ENCODE measurements around the gene LPP.

LPP gene

GRCh38 chr3:188778091-188778852, 624.3 kb downstream of the LPP start:
- TF ChIP-seq GATA1 (IDR thresholded peaks at IDR 0.05; ENCODE audit: low read depth, low read length) = no peak
- TF ChIP-seq POLR2A (IDR thresholded peaks at IDR 0.05; ENCODE audit: low read length) = no peak
- DNase-seq = no peak

- no peak for DNase-seq
- TF ChIP-seq GATA1 (IDR thresholded peaks at IDR 0.05; ENCODE audit: low read depth, low read length) = no peak
- no peak for TF ChIP-seq POLR2A (IDR thresholded peaks at IDR 0.05; ENCODE audit: low read length)
Measured at GRCh38 chr3:188779281-188779980, 625.5 kb downstream of the LPP start.

DNA sequence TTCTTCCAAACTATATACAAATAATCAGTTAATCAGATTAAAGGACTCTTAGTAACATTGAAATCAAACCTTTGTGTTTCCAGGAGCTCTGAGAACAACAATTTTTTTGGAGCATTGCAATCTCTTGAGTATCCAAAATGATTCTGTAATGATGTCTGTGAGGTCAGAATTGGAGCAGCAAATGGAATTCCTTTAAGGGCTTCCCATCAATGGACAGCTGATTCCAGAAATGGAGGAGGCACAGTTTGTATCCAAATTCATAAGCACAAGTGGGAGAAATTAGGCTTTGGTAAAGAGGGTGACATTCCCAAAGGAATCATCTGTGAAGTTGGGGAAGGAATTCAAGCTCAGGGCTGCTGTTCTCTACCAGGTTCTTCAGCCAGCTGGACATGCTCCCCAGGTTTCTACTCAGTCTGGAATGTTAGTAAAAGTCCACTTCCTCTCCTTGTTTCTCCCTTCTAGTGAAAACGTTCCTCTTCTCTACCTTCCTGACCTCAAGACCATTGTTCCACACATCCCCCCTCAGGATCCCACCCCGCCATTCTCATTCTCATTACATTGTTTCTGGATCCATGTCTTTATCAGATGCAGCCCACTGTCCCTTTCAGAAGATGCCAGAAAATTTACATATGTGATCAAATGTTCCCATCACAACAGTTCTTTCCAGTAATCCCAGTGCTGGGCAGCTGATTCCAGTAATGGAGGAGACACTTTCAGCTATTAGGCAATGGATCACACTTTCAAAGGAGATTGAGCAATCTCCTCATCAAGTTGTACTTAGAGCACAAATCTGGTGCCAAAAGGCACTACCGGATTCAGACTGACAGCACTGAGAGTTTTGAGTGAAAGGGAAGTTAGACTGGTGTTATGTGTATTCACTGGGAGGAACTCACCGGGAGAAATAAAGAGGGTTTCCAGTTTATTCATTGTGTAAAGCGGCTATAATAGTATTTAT, 626.5 kb downstream of the LPP start:
- no peak for DNase-seq

DNA sequence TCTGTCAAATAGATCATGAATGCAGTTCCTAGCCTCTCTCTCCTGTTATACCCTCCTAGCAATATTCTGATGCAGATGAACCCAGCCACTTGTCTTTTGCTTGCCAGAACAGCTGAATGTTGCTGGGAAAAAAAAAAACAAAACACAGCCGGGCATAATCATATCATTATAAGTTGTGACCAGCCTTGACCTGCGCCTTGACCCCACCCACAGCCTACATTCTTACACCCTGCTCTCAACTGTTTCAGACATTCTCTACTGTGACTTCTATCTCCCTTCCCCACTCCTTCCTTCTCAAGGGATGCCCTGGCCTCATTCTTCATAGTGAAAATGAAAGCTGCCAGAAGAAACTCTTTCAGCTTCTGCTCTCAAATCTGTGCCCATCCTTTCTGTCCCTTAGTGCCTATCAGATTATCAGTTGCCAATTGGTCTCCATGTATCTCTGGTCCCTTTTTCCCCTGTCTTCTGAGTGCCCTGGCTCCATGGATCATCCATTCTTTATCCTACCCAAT, 628.7 kb downstream of the LPP start:
- no peak for DNase-seq
- no peak for TF ChIP-seq POLR2A (IDR thresholded peaks at IDR 0.05; ENCODE audit: low read length)
- no peak for TF ChIP-seq GATA1 (IDR thresholded peaks at IDR 0.05; ENCODE audit: low read depth, low read length)

More for the DNA sequence above, 626.5 kb downstream of the LPP start:
- TF ChIP-seq POLR2A (IDR thresholded peaks at IDR 0.05; ENCODE audit: low read length) (no peak), GATA1 (IDR thresholded peaks at IDR 0.05; ENCODE audit: low read depth, low read length) (no peak)

GRCh38 chr3:188786424-188786823, 632.5 kb downstream of the LPP start:
- no peak for TF ChIP-seq POLR2A (IDR thresholded peaks at IDR 0.05; ENCODE audit: low read length)
- TF ChIP-seq GATA1 (IDR thresholded peaks at IDR 0.05; ENCODE audit: low read depth, low read length) = no peak
- DNase-seq = no peak

DNA sequence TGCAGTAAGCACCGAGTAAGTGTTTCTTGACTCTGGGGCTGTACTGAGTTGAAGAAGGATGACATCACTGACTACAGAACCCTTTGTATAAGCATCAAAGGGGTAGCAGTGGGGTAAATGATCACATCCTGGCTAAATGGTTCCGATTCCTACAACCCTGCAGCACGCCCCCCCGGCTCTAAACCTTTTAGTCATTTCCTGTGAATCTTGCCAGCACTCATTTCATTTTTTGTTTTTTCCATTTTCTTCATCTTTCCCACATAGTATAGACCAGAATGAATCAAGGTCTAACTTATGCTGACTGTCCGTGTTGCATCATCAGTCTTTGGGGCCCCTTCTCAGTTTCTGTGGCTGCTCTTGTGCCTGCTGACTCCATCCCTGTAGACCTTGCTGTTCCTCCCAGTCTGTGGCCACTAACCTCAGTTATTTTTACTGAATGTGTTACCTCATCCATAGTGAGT, 634.7 kb downstream of the LPP start:
- TF ChIP-seq GATA1 (IDR thresholded peaks at IDR 0.05; ENCODE audit: low read depth, low read length) (no peak), POLR2A (IDR thresholded peaks at IDR 0.05; ENCODE audit: low read length) (no peak)
- DNase-seq = no peak

DNA sequence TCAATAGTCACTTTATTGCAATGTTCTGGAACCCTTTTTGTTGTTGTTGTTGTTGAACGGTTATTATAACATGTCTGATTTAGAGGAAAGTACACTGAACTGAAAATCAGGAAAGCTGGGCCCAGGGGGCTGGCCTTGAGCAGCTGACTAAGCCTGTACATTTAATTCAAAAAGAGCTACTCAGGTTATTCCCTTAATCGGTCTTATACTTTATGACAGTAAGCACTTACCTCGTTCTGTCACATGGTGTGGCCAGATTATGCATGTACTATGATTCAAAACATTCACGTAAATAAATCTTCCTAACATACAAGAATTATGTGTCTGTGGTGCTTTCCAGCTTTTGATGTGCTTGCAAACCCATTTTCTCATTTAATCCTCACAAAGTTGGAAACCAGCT, 635.3 kb downstream of the LPP start:
- no peak for DNase-seq
- no peak for TF ChIP-seq POLR2A (IDR thresholded peaks at IDR 0.05; ENCODE audit: low read length)
- TF ChIP-seq GATA1 (IDR thresholded peaks at IDR 0.05; ENCODE audit: low read depth, low read length) = no peak

GRCh38 chr3:188791311-188791710, 637.4 kb downstream of the LPP start:
- TF ChIP-seq GATA1 (IDR thresholded peaks at IDR 0.05; ENCODE audit: low read depth, low read length) (no peak), POLR2A (IDR thresholded peaks at IDR 0.05; ENCODE audit: low read length) (no peak)
- DNase-seq = no peak

- DNase-seq = no peak
Measured at GRCh38 chr3:188792793-188793192, 638.8 kb downstream of the LPP start.

GRCh38 chr3:188796122-188796631, 642.2 kb downstream of the LPP start:
- TF ChIP-seq POLR2A (IDR thresholded peaks at IDR 0.05; ENCODE audit: low read length) = no peak
- TF ChIP-seq GATA1 (IDR thresholded peaks at IDR 0.05; ENCODE audit: low read depth, low read length) = no peak
- no peak for DNase-seq

More at GRCh38 chr3:188792793-188793192, 638.8 kb downstream of the LPP start:
- TF ChIP-seq GATA1 (IDR thresholded peaks at IDR 0.05; ENCODE audit: low read depth, low read length) = no peak
- no peak for TF ChIP-seq POLR2A (IDR thresholded peaks at IDR 0.05; ENCODE audit: low read length)

DNA sequence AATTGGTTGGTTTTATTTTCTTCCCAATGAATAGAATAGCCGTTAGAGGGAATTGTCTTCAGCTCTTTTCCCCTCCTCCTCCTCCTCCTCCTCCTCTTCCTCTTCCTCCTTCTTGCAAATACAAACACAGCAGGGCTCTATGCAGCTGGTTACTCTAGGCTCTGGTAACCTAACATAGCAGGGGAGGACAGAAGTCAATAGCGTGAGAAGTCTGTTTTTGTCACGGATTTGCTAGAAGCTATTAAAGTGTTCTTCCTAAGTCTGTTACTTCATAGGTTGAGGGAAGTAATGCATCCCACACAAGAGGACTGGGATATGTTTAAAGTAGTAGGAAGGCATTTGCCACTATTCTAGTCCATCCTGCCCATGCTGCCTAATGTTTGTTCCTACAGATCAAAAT, 643.1 kb downstream of the LPP start:
- no peak for DNase-seq
- TF ChIP-seq GATA1 (IDR thresholded peaks at IDR 0.05; ENCODE audit: low read depth, low read length) = no peak
- TF ChIP-seq POLR2A (IDR thresholded peaks at IDR 0.05; ENCODE audit: low read length) = no peak

GRCh38 chr3:188798556-188799145, 644.7 kb downstream of the LPP start:
- DNase-seq = no peak
- no peak for TF ChIP-seq POLR2A (IDR thresholded peaks at IDR 0.05; ENCODE audit: low read length)
- no peak for TF ChIP-seq GATA1 (IDR thresholded peaks at IDR 0.05; ENCODE audit: low read depth, low read length)

GRCh38 chr3:188801393-188801792, 647.4 kb downstream of the LPP start:
- TF ChIP-seq POLR2A (IDR thresholded peaks at IDR 0.05; ENCODE audit: low read length) = no peak
- TF ChIP-seq GATA1 (IDR thresholded peaks at IDR 0.05; ENCODE audit: low read depth, low read length) = no peak
- no peak for DNase-seq
